ENCODE results near the gene SSTR5. TPM values are rescaled to one million over a fixed set of nuclear protein-coding genes. Genes with fewer than 3 reads are reported as not detected.

The SSTR5 gene
- total RNA-seq, 1 experiment from 2014 or later: not detected

- POLR2A ChIA-PET (ENCODE audit: unreplicated experiment): interaction anchor here (0.6 kb wide), 1 partner anchor 417 kb away, joined by 5 read pairs; no protein-coding TSS in a partner anchor
- Histone ChIP-seq H3F3A (ENCODE audit: insufficient read depth, low read depth) (no peaks in the 10 kb centered on the region), H3K4me2 (no peak overlapping the region), H3K9me2 (ENCODE audit: insufficient read depth) (no peaks in the 10 kb centered on the region), H3K27me3 (ENCODE audit: insufficient read depth, low read depth) (peaks cover 72% of the 10 kb centered on the region), H3K27ac (no peak overlapping the region), H3K4me1 (replicated peaks; ENCODE audit: insufficient read depth) (no peaks in the 10 kb centered on the region), H3K79me2 (ENCODE audit: low read depth) (no peaks in the 10 kb centered on the region), H3K4me3 (no peak overlapping the region), H4K20me1 (ENCODE audit: insufficient read depth) (0 out of 2 replicates have a peak, but pooled peaks cover 3% of the 10 kb centered on the region), H2AFZ (no peak overlapping the region), H3K36me3 (ENCODE audit: low read depth) (no peaks in the 10 kb centered on the region), H3K9me3 (ENCODE audit: insufficient read depth, low read depth) (no peaks in the 10 kb centered on the region)
- BruUV-seq (replicated peaks): no TSS peak
- intact Hi-C loops (cut with micrococcal nuclease; ENCODE audit: unreplicated experiment): no loop called here
- CTCF ChIA-PET: no interaction called here
- TF ChIP-seq CTCF (conservative IDR thresholded peaks at IDR 0.05): no peak
- TF ChIP-seq EZH2 (IDR thresholded peaks at IDR 0.05; ENCODE audit: low read depth): no peak
- DNase-seq: peak in 1 of 2 experiments; percentile 36
Observed at GRCh38 chr16:1125471-1125870, 52.9 kb downstream of the SSTR5 start.

GRCh38 chr16:1126044-1126443 lies 53.5 kb downstream of the SSTR5 start:
- BruUV-seq (replicated peaks): no TSS peak
- Histone ChIP-seq H3K9me3 (ENCODE audit: insufficient read depth, low read depth) (no peaks in the 10 kb centered on the region), H3K4me3 (no peak overlapping the region), H3K27ac (no peak overlapping the region), H3K9me2 (ENCODE audit: insufficient read depth) (no peaks in the 10 kb centered on the region), H3K4me1 (replicated peaks; ENCODE audit: insufficient read depth) (no peaks in the 10 kb centered on the region), H3K36me3 (ENCODE audit: low read depth) (no peaks in the 10 kb centered on the region), H3K4me2 (no peak overlapping the region), H3K27me3 (ENCODE audit: insufficient read depth, low read depth) (peaks cover 67% of the 10 kb centered on the region), H2AFZ (no peak overlapping the region), H4K20me1 (ENCODE audit: insufficient read depth) (0 out of 2 replicates have a peak, but pooled peaks cover 3% of the 10 kb centered on the region), H3F3A (ENCODE audit: insufficient read depth, low read depth) (no peaks in the 10 kb centered on the region), H3K79me2 (ENCODE audit: low read depth) (no peaks in the 10 kb centered on the region)
- intact Hi-C loops (cut with micrococcal nuclease; ENCODE audit: unreplicated experiment): no loop called here
- DNase-seq: no peak
- TF ChIP-seq EZH2 (IDR thresholded peaks at IDR 0.05; ENCODE audit: low read depth) (no peak), CTCF (conservative IDR thresholded peaks at IDR 0.05) (no peak)
- ChIA-PET CTCF (no interaction called here), POLR2A (ENCODE audit: unreplicated experiment) (no interaction called here)

GRCh38 chr16:1126586-1126985 lies 54.0 kb downstream of the SSTR5 start:
- Histone ChIP-seq H4K20me1 (ENCODE audit: insufficient read depth) (0 out of 2 replicates have a peak, but pooled peaks cover 3% of the 10 kb centered on the region), H3K9me3 (ENCODE audit: insufficient read depth, low read depth) (no peaks in the 10 kb centered on the region), H3K36me3 (ENCODE audit: low read depth) (no peaks in the 10 kb centered on the region), H3K4me1 (replicated peaks; ENCODE audit: insufficient read depth) (no peaks in the 10 kb centered on the region), H3K9me2 (ENCODE audit: insufficient read depth) (no peaks in the 10 kb centered on the region), H3K27me3 (ENCODE audit: insufficient read depth, low read depth) (peaks cover 64% of the 10 kb centered on the region), H3K4me3 (no peak overlapping the region), H3K4me2 (no peak overlapping the region), H3F3A (ENCODE audit: insufficient read depth, low read depth) (no peaks in the 10 kb centered on the region), H2AFZ (no peak overlapping the region), H3K27ac (no peak overlapping the region), H3K79me2 (ENCODE audit: low read depth) (no peaks in the 10 kb centered on the region)
- TF ChIP-seq EZH2 (IDR thresholded peaks at IDR 0.05; ENCODE audit: low read depth) (no peak), CTCF (conservative IDR thresholded peaks at IDR 0.05) (no peak)
- BruUV-seq (replicated peaks): no TSS peak
- CTCF ChIA-PET: interaction anchor here (0.6 kb wide), 1 partner anchor 36 kb away, joined by 3 read pairs; no protein-coding TSS in a partner anchor
- POLR2A ChIA-PET (ENCODE audit: unreplicated experiment): no interaction called here
- no peak for DNase-seq
- intact Hi-C loops (cut with micrococcal nuclease; ENCODE audit: unreplicated experiment): no loop called here
